Activated effector memory CD4-positive, alpha-beta T cell treated with anti-CD3 and anti-CD28 coated beads, Interleukin-2, amount 50 U/mL, for 16 hours (primary cell): Measurements from ENCODE around the gene GAGE12H.
"Not testable (repeated sequence)": the region's sequence is repeated elsewhere in the genome, so short reads cannot be mapped to it uniquely, and the experiment has no call there.

Experiments used
- DNase-seq: peaks from one replicate; pipeline ENCODE4 v3.0.0-alpha.2; 2020

GAGE12H gene

GRCh38 chrX:49579649-49580048 lies at the start of gene GAGE12H:
Gene GAGE12H, plus strand, starts transcription at chrX:49579949. Its CDS starts 1,155 bp downstream, at chrX:49581104.
- DNase-seq = not testable (repeated sequence)

GRCh38 chrX:49531877-49532276 lies 47.9 kb upstream of the GAGE12H start, which contains the start of gene GAGE12C:
Gene GAGE12C, plus strand, starts transcription at chrX:49532177. Its CDS starts 1,155 bp downstream, at chrX:49533332.
- not testable (repeated sequence) for DNase-seq

GRCh38 chrX:49541433-49541832 lies 38.3 kb upstream of the GAGE12H start, which contains the start of gene GAGE12D:
Gene GAGE12D, plus strand, starts transcription at chrX:49541733. Its CDS starts 1,155 bp downstream, at chrX:49542888.
- not testable (repeated sequence) for DNase-seq

GRCh38 chrX:49550989-49551388 lies 28.8 kb upstream of the GAGE12H start, which contains the start of gene GAGE12E:
Gene GAGE12E, plus strand, starts transcription at chrX:49551289. Its CDS starts 1,155 bp downstream, at chrX:49552444.
- not testable (repeated sequence) for DNase-seq

- not testable (repeated sequence) for DNase-seq
Observed at GRCh38 chrX:49560542-49560941, 19.2 kb upstream of the GAGE12H start, which contains the start of gene GAGE12F. Gene GAGE12F, plus strand, starts transcription at chrX:49560842. Its CDS starts 1,155 bp downstream, at chrX:49561997.

GRCh38 chrX:49568728-49569127 lies 11.0 kb upstream of the GAGE12H start:
- DNase-seq = not testable (repeated sequence)

GRCh38 chrX:49569152-49569551 lies 10.6 kb upstream of the GAGE12H start:
- not testable (repeated sequence) for DNase-seq

- DNase-seq = not testable (repeated sequence)
Observed at GRCh38 chrX:49570100-49570499, 9.6 kb upstream of the GAGE12H start, which contains the start of gene GAGE12G. Gene GAGE12G, plus strand, starts transcription at chrX:49570400. Its CDS starts 1,155 bp downstream, at chrX:49571555.

GRCh38 chrX:49589196-49589595 lies 9.4 kb downstream of the GAGE12H start, which contains the start of gene GAGE2A:
Gene GAGE2A, plus strand, starts transcription at chrX:49589496. Its CDS starts 1,155 bp downstream, at chrX:49590651.
- DNase-seq = not testable (repeated sequence)

- DNase-seq = peak; percentile 62
Observed at GRCh38 chrX:49589769-49590478, 10.2 kb downstream of the GAGE12H start.

GRCh38 chrX:49590488-49590887 lies 10.7 kb downstream of the GAGE12H start:
- peak; percentile 47 for DNase-seq

GRCh38 chrX:49598720-49599119 lies 19.0 kb downstream of the GAGE12H start, which contains the start of gene GAGE1:
Gene GAGE1, plus strand, starts transcription at chrX:49599020. Its CDS starts 1,155 bp downstream, at chrX:49600175.
- DNase-seq = not testable (repeated sequence)

GRCh38 chrX:49610718-49611310 lies 31.1 kb downstream of the GAGE12H start:
- no peak for DNase-seq

GRCh38 chrX:49618574-49618973 lies 38.8 kb downstream of the GAGE12H start:
- DNase-seq = no peak

GRCh38 chrX:49627086-49627777 lies 47.5 kb downstream of the GAGE12H start:
- no peak for DNase-seq
